GM19239 (cell line): Measurements from ENCODE around the gene FGB.

Experiments used
- DNase-seq: peaks from one replicate; pipeline ENCODE4 v3.0.0; 2011; ENCODE audit warnings: low spot score; ENCODE audit not compliant: insufficient read length
- FAIRE-seq: peaks from 2 replicates; lab custom pipeline; 2011; peaks lifted over from hg19 to GRCh38; lab: Jason Lieb, UNC

FGB gene

GRCh38 chr4:154564311-154564710 lies 1.5 kb downstream of the FGB start:
- DNase-seq = no peak
- FAIRE-seq = no peak

- no peak for DNase-seq
- FAIRE-seq = no peak
Measured at GRCh38 chr4:154565704-154566103, 2.9 kb downstream of the FGB start.

- DNase-seq (no peak), FAIRE-seq (no peak)
Measured at GRCh38 chr4:154566639-154567204, 3.9 kb downstream of the FGB start.

GRCh38 chr4:154569028-154569427 lies 6.2 kb downstream of the FGB start:
- no peak for FAIRE-seq
- DNase-seq = no peak

GRCh38 chr4:154569584-154569983 lies 6.8 kb downstream of the FGB start:
- DNase-seq (no peak), FAIRE-seq (no peak)

- DNase-seq = no peak
Measured at GRCh38 chr4:154573190-154573870, 10.5 kb downstream of the FGB start.

GRCh38 chr4:154574311-154574710 lies 11.5 kb downstream of the FGB start:
- DNase-seq = no peak
- no peak for FAIRE-seq

More at GRCh38 chr4:154573190-154573870, 10.5 kb downstream of the FGB start:
- FAIRE-seq = no peak

GRCh38 chr4:154577324-154577723 lies 14.5 kb downstream of the FGB start:
- no peak for FAIRE-seq

GRCh38 chr4:154578919-154579318 lies 16.1 kb downstream of the FGB start:
- DNase-seq (no peak), FAIRE-seq (no peak)

More at GRCh38 chr4:154577324-154577723, 14.5 kb downstream of the FGB start:
- DNase-seq = no peak

GRCh38 chr4:154579927-154580326 lies 17.1 kb downstream of the FGB start:
- DNase-seq (no peak), FAIRE-seq (no peak)

- no peak for FAIRE-seq
- no peak for DNase-seq
Measured at GRCh38 chr4:154582723-154583122, 19.9 kb downstream of the FGB start.

GRCh38 chr4:154583230-154583629 lies 20.4 kb downstream of the FGB start:
- DNase-seq (no peak), FAIRE-seq (no peak)

- FAIRE-seq (no peak), DNase-seq (no peak)
Measured at GRCh38 chr4:154583677-154584076, 20.9 kb downstream of the FGB start.

- FAIRE-seq = no peak
- DNase-seq = no peak
Measured at GRCh38 chr4:154584259-154584658, 21.4 kb downstream of the FGB start.

- DNase-seq (no peak), FAIRE-seq (no peak)
Measured at GRCh38 chr4:154585369-154586018, 22.7 kb downstream of the FGB start.

- FAIRE-seq (no peak), DNase-seq (no peak)
Measured at GRCh38 chr4:154586296-154587033, 23.7 kb downstream of the FGB start.

- no peak for FAIRE-seq
- DNase-seq = no peak
Measured at GRCh38 chr4:154588198-154588597, 25.4 kb downstream of the FGB start.

GRCh38 chr4:154589296-154590197 lies 26.7 kb downstream of the FGB start:
- no peak for DNase-seq
- no peak for FAIRE-seq

GRCh38 chr4:154590329-154591006 lies 27.7 kb downstream of the FGB start, which contains the start of gene FGA:
FGA (minus strand) TSS chr4:154590742; CDS start chr4:154590687, 55 bp downstream.
- FAIRE-seq (no peak), DNase-seq (no peak)
